Activated CD8-positive, alpha-beta T cell treated with anti-CD3 and anti-CD28 coated beads for 36 hours (primary cell): ENCODE measurements around the gene SORCS3. TPM values are rescaled to one million over a fixed set of nuclear protein-coding genes. Genes with fewer than 3 reads are reported as not detected.

Experiments used
- ATAC-seq: fragments of 200-7000 bp; cut with Tn5 transposase; one replicate; pipeline ENCODE4 v1.10.0; 2021; ENCODE audit warnings: mild to moderate bottlenecking, moderate library complexity
- CTCF ChIA-PET: fragments of 350-600 bp; sonication (Branson Sonifier 250); formaldehyde crosslinking; loops from one replicate; lab custom pipeline; 2021; ENCODE audit warnings: antibody characterized with exemption; lab: Charles Lee
- POLR2A ChIA-PET: fragments of 350-600 bp; sonication (Branson Sonifier 250); formaldehyde crosslinking; loops from one replicate; lab custom pipeline; 2021; ENCODE audit warnings: antibody characterized with exemption; lab: Charles Lee
- DNase-seq: peaks from one replicate; pipeline ENCODE4 v3.0.0-alpha.2; 2020
- H3K27ac Mint-ChIP-seq: one replicate; pipeline ENCODE4 v1.8.0; 2021; ENCODE audit warnings: mild to moderate bottlenecking, mixed read lengths
- H3K27me3 Mint-ChIP-seq: one replicate; pipeline ENCODE4 v1.8.0; 2021; ENCODE audit warnings: mixed read lengths
- H3K36me3 Mint-ChIP-seq: one replicate; pipeline ENCODE4 v1.8.0; 2021; ENCODE audit warnings: low read depth, mixed read lengths
- H3K4me1 Mint-ChIP-seq: one replicate; pipeline ENCODE4 v1.8.0; 2021; ENCODE audit warnings: low read depth, mixed read lengths
- H3K4me3 Mint-ChIP-seq: one replicate; pipeline ENCODE4 v1.8.0; 2021; ENCODE audit warnings: mild to moderate bottlenecking, moderate library complexity, mixed read lengths
- H3K9me3 Mint-ChIP-seq: one replicate; pipeline ENCODE4 v1.8.0; 2021; ENCODE audit warnings: mixed read lengths
- CTCF ChIP-seq: fragments of 200-600 bp; IDR thresholded peaks from one replicate; pipeline ENCODE4 v1.8.0; 2022; ENCODE audit warnings: antibody characterized with exemption, mild to moderate bottlenecking
- intact Hi-C: fragments of 100-400 bp; cut with micrococcal nuclease; formaldehyde crosslinking; loops from one replicate; pipeline ENCODE4 v1.10.0; 2022
- total RNA-seq, 2 experiments: library from RNA; stranded (reverse); gene quantifications; one replicate each; pipeline ENCODE4 v1.2.3, GENCODE V29; 2021

Gene SORCS3
- total RNA-seq, 2 experiments from 2014 or later: not detected

- ChIA-PET CTCF (no interaction called here), POLR2A (no interaction called here)
- Mint-ChIP-seq H3K27me3 (no peaks in the 10 kb centered on the region), H3K27ac (no peak overlapping the region), H3K36me3 (no peaks in the 10 kb centered on the region), H3K4me1 (no peaks in the 10 kb centered on the region), H3K9me3 (no peaks in the 10 kb centered on the region), H3K4me3 (no peak overlapping the region)
- intact Hi-C loops: no loop called here
- no peak for ATAC-seq
- no peak for DNase-seq
- TF ChIP-seq CTCF: no peak
Observed at GRCh38 chr10:105195831-105196230, 554.7 kb downstream of the SORCS3 start.

- POLR2A ChIA-PET: no interaction called here
- Mint-ChIP-seq H3K27ac (no peak overlapping the region), H3K4me1 (no peaks in the 10 kb centered on the region), H3K4me3 (no peak overlapping the region), H3K36me3 (no peaks in the 10 kb centered on the region), H3K9me3 (no peaks in the 10 kb centered on the region), H3K27me3 (no peaks in the 10 kb centered on the region)
- DNase-seq (no peak), ATAC-seq (no peak)
- intact Hi-C loops: no loop called here
- CTCF ChIA-PET: no interaction called here
- no peak for TF ChIP-seq CTCF
Observed at GRCh38 chr10:105197598-105198364, 556.7 kb downstream of the SORCS3 start.

- H3K27ac Mint-ChIP-seq: no peak overlapping the region
- no peak for ATAC-seq
- no peaks in the 10 kb centered on the region for H3K27me3 Mint-ChIP-seq
- no peaks in the 10 kb centered on the region for H3K9me3 Mint-ChIP-seq
- POLR2A ChIA-PET: no interaction called here
- CTCF ChIA-PET: no interaction called here
- intact Hi-C loops: no loop called here
- H3K36me3 Mint-ChIP-seq: no peaks in the 10 kb centered on the region
- no peaks in the 10 kb centered on the region for H3K4me1 Mint-ChIP-seq
- no peak overlapping the region for H3K4me3 Mint-ChIP-seq
- DNase-seq: no peak
- TF ChIP-seq CTCF: no peak
Observed at GRCh38 chr10:105206616-105207015, 565.5 kb downstream of the SORCS3 start.

GRCh38 chr10:105207476-105207995 lies 566.4 kb downstream of the SORCS3 start:
- TF ChIP-seq CTCF: no peak
- intact Hi-C loops: no loop called here
- H3K27ac Mint-ChIP-seq: no peak overlapping the region
- CTCF ChIA-PET: no interaction called here
- H3K9me3 Mint-ChIP-seq: no peaks in the 10 kb centered on the region
- no peaks in the 10 kb centered on the region for H3K4me1 Mint-ChIP-seq
- POLR2A ChIA-PET: no interaction called here
- ATAC-seq (no peak), DNase-seq (no peak)
- H3K4me3 Mint-ChIP-seq: no peak overlapping the region
- H3K36me3 Mint-ChIP-seq: no peaks in the 10 kb centered on the region
- no peaks in the 10 kb centered on the region for H3K27me3 Mint-ChIP-seq

GRCh38 chr10:105210546-105210945 lies 569.5 kb downstream of the SORCS3 start:
- H3K4me3 Mint-ChIP-seq: no peak overlapping the region
- ChIA-PET CTCF (no interaction called here), POLR2A (no interaction called here)
- intact Hi-C loops: no loop called here
- H3K27ac Mint-ChIP-seq: no peak overlapping the region
- no peak for TF ChIP-seq CTCF
- no peak for DNase-seq
- H3K27me3 Mint-ChIP-seq: no peaks in the 10 kb centered on the region
- no peak for ATAC-seq
- no peaks in the 10 kb centered on the region for H3K4me1 Mint-ChIP-seq
- no peaks in the 10 kb centered on the region for H3K36me3 Mint-ChIP-seq
- no peaks in the 10 kb centered on the region for H3K9me3 Mint-ChIP-seq
